Retina (tissue), 1 donor: ENCODE measurements around the gene PARPBP.
"Not testable (repeated sequence)": the region's sequence is repeated elsewhere in the genome, so short reads cannot be mapped to it uniquely, and the experiment has no call there.

Experiments
- DNase-seq: peaks from one replicate; pipeline ENCODE4 v3.0.0-alpha.2; 2016

Gene PARPBP, protein sequence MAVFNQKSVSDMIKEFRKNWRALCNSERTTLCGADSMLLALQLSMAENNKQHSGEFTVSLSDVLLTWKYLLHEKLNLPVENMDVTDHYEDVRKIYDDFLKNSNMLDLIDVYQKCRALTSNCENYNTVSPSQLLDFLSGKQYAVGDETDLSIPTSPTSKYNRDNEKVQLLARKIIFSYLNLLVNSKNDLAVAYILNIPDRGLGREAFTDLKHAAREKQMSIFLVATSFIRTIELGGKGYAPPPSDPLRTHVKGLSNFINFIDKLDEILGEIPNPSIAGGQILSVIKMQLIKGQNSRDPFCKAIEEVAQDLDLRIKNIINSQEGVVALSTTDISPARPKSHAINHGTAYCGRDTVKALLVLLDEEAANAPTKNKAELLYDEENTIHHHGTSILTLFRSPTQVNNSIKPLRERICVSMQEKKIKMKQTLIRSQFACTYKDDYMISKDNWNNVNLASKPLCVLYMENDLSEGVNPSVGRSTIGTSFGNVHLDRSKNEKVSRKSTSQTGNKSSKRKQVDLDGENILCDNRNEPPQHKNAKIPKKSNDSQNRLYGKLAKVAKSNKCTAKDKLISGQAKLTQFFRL

DNA sequence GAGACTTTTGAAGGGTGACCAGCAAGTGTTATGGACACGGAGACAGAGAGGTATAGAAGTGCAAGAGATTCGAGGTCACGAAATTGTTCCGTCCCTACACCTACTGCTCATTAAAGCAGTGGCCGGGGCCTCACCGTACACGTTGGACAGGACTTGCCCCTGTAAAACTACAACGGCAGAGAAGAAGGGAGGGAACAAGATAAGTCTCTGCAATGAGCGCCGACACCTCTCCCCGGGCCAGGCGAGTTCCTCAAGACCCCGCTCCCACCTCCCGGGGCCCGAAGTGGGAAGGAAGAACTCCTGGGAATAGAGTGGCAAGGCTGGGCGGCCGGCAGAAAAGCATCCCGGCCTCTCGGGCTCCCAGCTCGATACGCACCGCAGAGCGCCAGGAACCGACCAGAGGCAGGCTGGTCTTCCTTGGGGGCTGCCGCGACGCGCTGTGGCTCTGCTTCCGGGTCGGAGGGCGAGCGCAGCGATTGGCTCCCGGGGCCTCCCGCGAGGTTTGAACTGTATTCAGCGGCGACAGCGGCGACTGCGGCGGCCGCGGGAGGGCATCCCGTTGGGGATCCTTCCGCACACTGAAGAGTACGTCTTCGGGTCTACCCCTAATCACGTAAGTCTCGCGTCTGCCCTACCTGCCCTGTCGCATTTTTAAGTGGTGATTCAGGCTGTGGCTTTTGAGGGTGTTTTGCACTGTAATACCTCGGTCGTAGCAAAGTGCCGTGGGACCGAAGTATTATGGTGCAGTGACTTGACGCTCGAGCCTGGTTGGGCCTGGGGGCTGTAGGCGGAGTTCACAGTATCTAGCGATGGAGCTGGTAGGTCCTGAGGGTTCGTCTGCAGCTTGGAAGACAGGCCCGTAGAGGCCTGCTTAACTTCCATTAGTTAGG, at the start of gene PARPBP, which contains the start of gene NUP37:
Gene PARPBP (plus strand): TSS at position 510 of the 890 bp plus-strand sequence. CDS start 3,706 bp downstream, outside the sequence.
Gene NUP37 (minus strand): TSS at position 441 of the 890 bp plus-strand sequence. CDS start 1,596 bp downstream, outside the sequence.
- DNase-seq: peak; percentile 96

- DNase-seq: not testable (repeated sequence)
These were observed 47.9 kb upstream of the PARPBP start for GRCh38 chr12:102072092-102072491.

- DNase-seq: no peak
These were observed 39.1 kb upstream of the PARPBP start for GRCh38 chr12:102080842-102081241.

GRCh38 chr12:102089228-102089835, 30.7 kb upstream of the PARPBP start:
- not testable (repeated sequence) for DNase-seq

GRCh38 chr12:102093319-102093718, 26.7 kb upstream of the PARPBP start:
- DNase-seq: no peak

- no peak for DNase-seq
These were observed 24.2 kb upstream of the PARPBP start for GRCh38 chr12:102095677-102096263.

GRCh38 chr12:102096855-102097254, 23.1 kb upstream of the PARPBP start:
- DNase-seq: no peak

DNA sequence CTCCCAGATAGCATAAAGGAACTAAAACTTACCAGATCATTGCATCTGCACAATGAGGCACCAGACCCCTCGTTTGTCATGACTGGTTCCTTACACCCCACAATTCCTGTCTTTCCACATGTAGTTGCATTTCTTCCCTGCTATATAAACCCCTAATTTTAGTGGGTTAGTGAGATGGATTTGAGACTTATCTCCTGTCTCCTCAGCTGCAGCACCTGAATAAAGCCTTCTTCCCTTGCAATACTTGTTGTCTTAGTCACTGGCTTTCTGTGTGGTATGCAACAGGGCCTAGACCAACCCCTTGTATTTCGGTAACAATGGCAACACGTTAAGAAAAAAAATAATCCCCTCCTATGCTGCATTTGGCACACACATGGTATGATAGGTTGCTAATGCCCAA, 13.1 kb upstream of the PARPBP start:
- no peak for DNase-seq

DNA sequence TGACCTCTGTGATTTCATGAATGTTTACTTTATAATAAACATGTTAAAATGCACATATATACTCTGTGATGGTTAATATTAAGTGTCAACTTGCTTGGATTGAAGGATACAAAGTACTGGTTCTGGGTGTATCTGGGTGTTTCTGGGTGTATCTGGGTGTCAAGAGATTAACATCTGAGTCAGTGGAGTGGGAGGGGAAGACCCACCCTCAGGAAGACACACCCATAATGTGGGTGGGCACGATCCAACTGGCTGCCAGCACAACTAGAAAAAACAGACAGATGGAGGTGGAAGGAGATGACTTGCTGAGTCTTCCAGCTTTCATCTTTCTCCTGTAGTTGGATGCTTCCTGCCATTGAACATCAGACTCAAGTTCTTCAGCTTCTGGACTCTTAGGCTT, 12.0 kb upstream of the PARPBP start:
- DNase-seq: no peak

DNA sequence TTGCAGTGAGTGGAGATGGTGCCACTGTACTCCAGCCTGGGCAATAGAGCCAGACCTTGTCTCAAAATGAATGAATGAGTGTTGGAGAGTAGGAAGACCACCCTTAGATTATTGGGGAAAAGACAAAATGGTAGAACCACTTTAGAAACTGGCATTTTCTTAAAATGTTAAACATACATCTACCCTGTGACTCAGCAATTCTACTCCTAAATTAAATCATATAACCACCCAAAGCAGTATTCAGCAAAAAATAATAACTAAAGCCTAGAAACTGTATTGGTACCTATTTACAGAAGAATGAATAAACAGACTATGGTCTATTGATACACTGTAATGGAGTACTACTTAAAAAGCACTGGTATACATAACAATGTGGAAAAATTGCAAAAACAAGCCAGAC, 9.2 kb upstream of the PARPBP start:
- no peak for DNase-seq

DNA sequence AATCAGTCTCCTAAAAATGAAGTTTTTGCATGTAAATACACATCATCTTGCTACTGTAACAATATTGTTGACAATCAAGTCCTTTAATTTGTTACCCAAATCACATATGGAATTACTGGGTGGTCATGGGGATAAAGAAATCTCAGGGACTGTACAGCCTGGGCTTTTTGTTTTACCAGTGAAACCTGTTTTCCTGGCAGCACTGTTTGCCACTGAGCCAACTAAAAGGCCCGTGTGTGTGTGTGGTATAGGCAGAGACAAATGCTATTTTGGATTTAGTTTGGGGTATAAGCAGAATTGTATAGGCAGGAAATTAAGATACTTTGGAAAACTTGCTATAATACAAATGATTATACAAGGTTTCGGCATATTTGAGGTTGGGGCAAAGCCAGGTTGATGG, 5.8 kb upstream of the PARPBP start:
- DNase-seq: no peak

- DNase-seq: no peak
These were observed 3.6 kb upstream of the PARPBP start for GRCh38 chr12:102116392-102116791.

- no peak for DNase-seq
These were observed 1.1 kb upstream of the PARPBP start for GRCh38 chr12:102118874-102119273.

GRCh38 chr12:102120564-102120873, 536 bp downstream of the PARPBP start:
- no peak for DNase-seq

DNA sequence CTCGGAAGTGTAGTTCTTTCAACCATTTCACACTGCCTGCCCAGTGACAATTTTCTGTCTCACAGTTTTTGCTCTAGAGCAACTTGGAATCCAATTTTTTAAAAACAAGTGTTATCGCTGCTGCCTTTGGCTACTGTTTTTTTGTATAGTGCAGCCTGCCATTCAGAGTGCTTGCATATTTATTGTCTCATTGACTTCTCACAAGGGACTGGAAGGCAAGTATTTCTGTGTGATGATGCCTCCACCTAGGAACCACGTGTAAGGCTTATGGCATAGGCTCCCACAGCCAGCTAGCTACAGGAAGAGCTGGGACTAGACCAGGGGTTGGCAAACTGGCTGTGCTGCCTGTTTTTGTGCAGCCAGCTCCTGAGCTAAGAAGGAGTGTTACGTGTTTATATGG, 903 bp downstream of the PARPBP start:
- DNase-seq: no peak

DNA sequence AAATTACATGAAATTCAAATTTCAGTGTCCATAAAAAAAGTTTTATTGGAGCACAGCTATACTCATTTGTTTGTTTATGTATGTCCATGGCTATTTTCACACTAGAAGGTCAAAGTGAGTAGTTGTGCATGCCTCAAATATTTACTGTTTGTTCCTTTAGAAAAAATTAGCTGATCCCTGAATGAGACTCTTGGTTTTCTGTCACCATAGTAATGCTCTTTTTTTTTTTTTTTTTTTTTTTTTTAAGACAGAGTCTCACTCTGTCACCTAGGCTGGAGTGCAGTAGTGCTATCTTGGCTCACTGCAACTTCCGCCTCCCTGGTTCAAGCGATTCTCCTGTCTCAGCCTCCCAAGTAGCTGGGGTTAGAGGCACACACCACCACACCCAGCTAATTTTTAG, 1.3 kb downstream of the PARPBP start:
- not testable (repeated sequence) for DNase-seq

DNA sequence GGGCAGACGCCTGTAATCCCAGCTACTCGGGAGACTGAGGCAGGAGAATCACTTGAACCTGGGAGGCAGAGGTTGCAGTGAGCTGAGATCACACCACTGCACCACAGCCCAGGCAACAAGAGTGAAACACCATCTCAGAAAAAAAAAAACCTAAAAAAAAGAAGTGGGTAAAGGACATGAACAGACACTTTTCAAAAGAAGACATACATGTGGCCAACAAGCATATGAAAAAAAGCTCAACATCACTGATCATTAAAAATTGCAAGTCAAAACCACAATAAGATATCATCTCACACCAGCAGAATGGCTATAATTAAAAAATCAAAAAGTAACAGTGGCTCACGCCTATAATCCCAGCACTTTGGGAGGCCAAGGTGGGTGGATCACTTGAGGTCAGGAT, 10.7 kb downstream of the PARPBP start:
- DNase-seq: not testable (repeated sequence)

DNA sequence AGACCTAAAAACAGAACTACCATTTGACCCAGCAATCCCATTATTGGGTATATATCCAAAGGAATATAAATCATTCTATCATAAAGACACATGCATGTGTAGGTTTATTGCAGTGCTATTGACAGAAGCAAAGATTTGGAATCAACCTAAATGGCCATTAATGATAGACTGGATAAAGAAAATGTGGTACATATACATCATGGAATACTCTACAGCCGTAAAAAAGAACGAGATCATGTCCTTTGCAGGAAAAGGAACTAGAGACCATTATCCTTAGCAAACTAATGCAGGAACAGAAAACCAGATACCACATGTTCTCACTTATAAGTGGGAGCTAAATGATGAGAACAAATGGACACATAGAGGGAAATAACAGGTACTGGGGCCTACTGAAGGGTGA, 11.5 kb downstream of the PARPBP start:
- DNase-seq: not testable (repeated sequence)

DNA sequence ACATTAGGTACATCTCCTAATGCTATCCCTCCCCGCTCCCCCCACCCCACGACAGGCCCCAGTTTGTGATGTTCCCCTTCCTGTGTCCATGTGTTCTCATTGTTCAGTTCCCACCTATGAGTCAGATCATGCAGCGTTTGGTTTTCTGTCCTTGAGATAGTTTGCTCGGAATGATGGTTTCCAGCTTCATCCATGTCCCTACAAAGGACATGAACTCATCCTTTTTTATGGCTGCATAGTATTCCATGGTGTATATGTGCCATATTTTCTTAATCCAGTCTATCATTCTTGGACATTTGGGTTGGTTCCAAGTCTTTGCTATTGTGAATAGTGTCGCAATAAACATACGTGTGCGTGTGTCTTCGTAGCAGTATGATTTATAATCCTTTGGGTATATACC, 17.6 kb downstream of the PARPBP start:
- not testable (repeated sequence) for DNase-seq

DNA sequence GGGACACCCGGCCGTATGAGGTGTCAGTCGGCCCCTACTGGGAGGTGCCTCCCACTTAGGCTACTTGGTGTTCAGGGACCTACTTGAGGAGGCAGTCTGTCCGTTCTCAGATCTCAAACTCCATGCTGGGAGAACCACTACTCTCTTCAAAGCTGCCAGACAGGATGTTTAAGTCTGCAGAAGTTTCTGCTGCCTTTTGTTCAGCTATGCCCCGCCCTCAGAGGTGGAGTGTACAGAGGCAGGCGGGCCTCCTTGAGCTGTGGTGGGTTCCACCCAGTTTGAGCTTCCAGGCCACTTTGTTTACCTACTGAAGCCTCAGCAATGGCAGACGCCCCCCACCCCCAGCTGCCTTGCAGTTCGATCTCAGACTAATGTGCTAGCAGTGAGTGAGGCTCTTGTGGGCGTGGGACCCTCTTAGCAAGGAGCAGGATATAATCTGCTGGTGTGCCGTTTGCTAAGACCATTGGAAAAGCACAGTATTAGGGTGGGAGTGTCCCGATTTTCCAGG, 22.9 kb downstream of the PARPBP start:
- not testable (repeated sequence) for DNase-seq

- no peak for DNase-seq
These were observed 24.2 kb downstream of the PARPBP start for GRCh38 chr12:102144221-102144620.

- DNase-seq: not testable (repeated sequence)
These were observed 27.1 kb downstream of the PARPBP start for GRCh38 chr12:102147062-102147587.
